Lower lobe of right lung (tissue), 2 donors: Measurements from ENCODE around the gene TSNAXIP1. TPM values are rescaled to one million over a fixed set of nuclear protein-coding genes. Genes with fewer than 3 reads are reported as not detected.
A peak's percentile ranks its signal among the peaks of the same experiment; 100 is the strongest.

Experiments used
- ATAC-seq, 2 donors: fragments of 200-7000 bp; cut with Tn5 transposase; one replicate each; pipeline ENCODE4 v1.9.1; 2020 to 2022; ENCODE audit warnings: mild to moderate bottlenecking in 2 of 2, moderate library complexity in 2 of 2
- DNase-seq: peaks from one replicate; pipeline ENCODE4 v3.0.0-alpha.2; 2020
- H3K27ac ChIP-seq: fragments of 200-600 bp; one replicate; pipeline ENCODE4 v1.8.0; 2022
- H3K27me3 ChIP-seq: fragments of 200-600 bp; one replicate; pipeline ENCODE4 v1.8.0; 2022; ENCODE audit warnings: low read depth
- H3K36me3 ChIP-seq: fragments of 200-600 bp; one replicate; pipeline ENCODE4 v1.8.0; 2022; ENCODE audit warnings: mild to moderate bottlenecking
- H3K4me1 ChIP-seq: fragments of 200-600 bp; one replicate; pipeline ENCODE4 v1.8.0; 2022
- H3K4me3 ChIP-seq: fragments of 200-600 bp; one replicate; pipeline ENCODE4 v1.8.0; 2022; ENCODE audit warnings: mild to moderate bottlenecking
- H3K9me3 ChIP-seq: fragments of 200-600 bp; one replicate; pipeline ENCODE4 v1.8.0; 2022
- intact Hi-C: fragments of 100-400 bp; cut with DNase I; formaldehyde crosslinking; loops from one replicate; pipeline ENCODE4 v1.11.0; 2022
- total RNA-seq: library from RNA; stranded (reverse); fragmentation: NEBNext Ultra II Directional; extraction: Animal tissue kit (Norgen Biotek cat#: 25700); gene quantifications from one replicate; pipeline ENCODE4 v1.2.1, GENCODE V29; 2021
- TF ChIP-seq, protein P1 (sequence below): fragments of 200-600 bp; IDR thresholded peaks from one replicate; pipeline ENCODE4 v1.8.0; 2022; ENCODE audit warnings: antibody characterized with exemption, mild to moderate bottlenecking
- donor health status: DM: no; HTN: yes; CAD: no; lungs with severe emphysema.

The TSNAXIP1 gene
- total RNA-seq, 1 donor from 2014 or later = 3.5 TPM

GRCh38 chr16:67779256-67780014, 27.3 kb upstream of the TSNAXIP1 start:
- peak in 1 of 2 donors; percentile 31 for ATAC-seq

DNA sequence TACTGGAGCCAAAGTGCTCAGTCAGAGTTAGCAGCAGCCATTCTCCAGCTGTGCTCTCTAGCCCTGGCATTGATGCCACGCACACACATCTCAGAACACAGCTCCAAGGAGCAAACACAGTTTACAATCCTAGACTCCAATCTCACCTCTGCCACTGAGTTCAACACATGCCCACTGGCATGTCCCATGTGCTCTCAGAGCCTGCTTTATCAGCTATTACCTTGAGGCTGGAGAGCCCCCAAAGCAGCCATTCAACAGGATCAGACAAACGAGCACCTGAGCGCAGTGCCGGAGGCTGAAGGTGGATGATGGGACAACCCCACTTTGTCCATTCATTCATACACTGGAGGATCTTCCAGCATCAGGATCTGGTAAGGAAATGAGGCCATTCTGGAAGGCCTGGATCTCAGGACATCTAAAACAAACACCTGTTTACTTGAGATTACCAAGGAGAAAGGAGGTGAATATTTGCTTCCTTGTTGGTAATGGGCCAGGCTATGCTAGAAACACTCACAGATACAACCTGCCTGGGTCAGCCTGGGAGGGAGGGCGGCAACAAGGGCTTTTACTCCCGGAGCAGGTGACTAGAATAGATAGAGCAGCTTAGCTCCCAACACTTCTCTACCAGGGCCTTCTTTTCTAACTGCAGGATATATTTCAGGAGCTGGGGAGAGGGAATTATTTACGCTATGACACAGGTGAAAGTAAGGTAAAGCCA, 25.7 kb upstream of the TSNAXIP1 start:
- no peak for DNase-seq
- no peak overlapping the region for H3K27ac ChIP-seq
- peak in 1 of 2 donors; percentile 21 for ATAC-seq
- H3K36me3 ChIP-seq = peaks cover 10% of the 10 kb centered on the region
- TF ChIP-seq, protein P1, sequence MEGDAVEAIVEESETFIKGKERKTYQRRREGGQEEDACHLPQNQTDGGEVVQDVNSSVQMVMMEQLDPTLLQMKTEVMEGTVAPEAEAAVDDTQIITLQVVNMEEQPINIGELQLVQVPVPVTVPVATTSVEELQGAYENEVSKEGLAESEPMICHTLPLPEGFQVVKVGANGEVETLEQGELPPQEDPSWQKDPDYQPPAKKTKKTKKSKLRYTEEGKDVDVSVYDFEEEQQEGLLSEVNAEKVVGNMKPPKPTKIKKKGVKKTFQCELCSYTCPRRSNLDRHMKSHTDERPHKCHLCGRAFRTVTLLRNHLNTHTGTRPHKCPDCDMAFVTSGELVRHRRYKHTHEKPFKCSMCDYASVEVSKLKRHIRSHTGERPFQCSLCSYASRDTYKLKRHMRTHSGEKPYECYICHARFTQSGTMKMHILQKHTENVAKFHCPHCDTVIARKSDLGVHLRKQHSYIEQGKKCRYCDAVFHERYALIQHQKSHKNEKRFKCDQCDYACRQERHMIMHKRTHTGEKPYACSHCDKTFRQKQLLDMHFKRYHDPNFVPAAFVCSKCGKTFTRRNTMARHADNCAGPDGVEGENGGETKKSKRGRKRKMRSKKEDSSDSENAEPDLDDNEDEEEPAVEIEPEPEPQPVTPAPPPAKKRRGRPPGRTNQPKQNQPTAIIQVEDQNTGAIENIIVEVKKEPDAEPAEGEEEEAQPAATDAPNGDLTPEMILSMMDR = no peak
- intact Hi-C loops = no loop called here
- H3K4me3 ChIP-seq = no peak overlapping the region
- no peaks in the 10 kb centered on the region for H3K27me3 ChIP-seq
- H3K4me1 ChIP-seq = peaks cover 25% of the 10 kb centered on the region
- H3K9me3 ChIP-seq = no peaks in the 10 kb centered on the region

More at GRCh38 chr16:67779256-67780014, 27.3 kb upstream of the TSNAXIP1 start:
- intact Hi-C loops = no loop called here
- H3K9me3 ChIP-seq = no peaks in the 10 kb centered on the region
- H3K27ac ChIP-seq = no peak overlapping the region
- H3K4me1 ChIP-seq = peaks cover 26% of the 10 kb centered on the region
- H3K27me3 ChIP-seq = no peaks in the 10 kb centered on the region
- no peak overlapping the region for H3K4me3 ChIP-seq
- peaks cover 10% of the 10 kb centered on the region for H3K36me3 ChIP-seq
- TF ChIP-seq, protein P1 = no peak
- DNase-seq = no peak

- ATAC-seq (no peak), DNase-seq (no peak)
- H3K36me3 ChIP-seq = peaks cover 10% of the 10 kb centered on the region
- H3K27me3 ChIP-seq = no peaks in the 10 kb centered on the region
- H3K9me3 ChIP-seq = no peaks in the 10 kb centered on the region
- TF ChIP-seq, protein P1 = no peak
- H3K4me1 ChIP-seq = peaks cover 25% of the 10 kb centered on the region
- H3K4me3 ChIP-seq = no peak overlapping the region
- intact Hi-C loops = no loop called here
- H3K27ac ChIP-seq = no peak overlapping the region
These were observed 25.1 kb upstream of the TSNAXIP1 start for GRCh38 chr16:67781565-67781921.

GRCh38 chr16:67782567-67783352, 23.9 kb upstream of the TSNAXIP1 start:
- peak; percentile 50 for DNase-seq
- intact Hi-C loops = no loop called here
- H3K4me1 ChIP-seq = peaks cover 25% of the 10 kb centered on the region

GRCh38 chr16:67783353-67783725, 23.4 kb upstream of the TSNAXIP1 start:
- Histone ChIP-seq H3K36me3 (peaks cover 10% of the 10 kb centered on the region), H3K4me1 (peaks cover 25% of the 10 kb centered on the region), H3K27me3 (no peaks in the 10 kb centered on the region), H3K27ac (no peak overlapping the region), H3K9me3 (no peaks in the 10 kb centered on the region), H3K4me3 (no peak overlapping the region)
- DNase-seq (no peak), ATAC-seq (peak in 1 of 2 donors; percentile 42)
- TF ChIP-seq, protein P1 = no peak
- intact Hi-C loops = no loop called here

More at GRCh38 chr16:67782567-67783352, 23.9 kb upstream of the TSNAXIP1 start:
- H3K4me3 ChIP-seq = no peak overlapping the region
- TF ChIP-seq, protein P1 = no peak
- H3K36me3 ChIP-seq = peaks cover 10% of the 10 kb centered on the region
- peak; percentile 19 to 53 for ATAC-seq
- H3K27me3 ChIP-seq = no peaks in the 10 kb centered on the region
- H3K9me3 ChIP-seq = no peaks in the 10 kb centered on the region
- H3K27ac ChIP-seq = no peak overlapping the region
